Stimulated activated CD8-positive, alpha-beta memory T cell treated with anti-CD3 and anti-CD28 coated beads, Interleukin-12 subunit alpha, Interleukin-12 subunit beta, amount 100 ng/mL, for 4 hours (primary cell): ENCODE data around the gene FXYD4.
"Not testable (repeated sequence)": the region's sequence is repeated elsewhere in the genome, so short reads cannot be mapped to it uniquely, and the experiment has no call there.

Experiments
- DNase-seq: peaks from one replicate; pipeline ENCODE4 v3.0.0-alpha.2; 2020; ENCODE audit warnings: low read depth

The FXYD4 gene, protein sequence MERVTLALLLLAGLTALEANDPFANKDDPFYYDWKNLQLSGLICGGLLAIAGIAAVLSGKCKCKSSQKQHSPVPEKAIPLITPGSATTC

DNA sequence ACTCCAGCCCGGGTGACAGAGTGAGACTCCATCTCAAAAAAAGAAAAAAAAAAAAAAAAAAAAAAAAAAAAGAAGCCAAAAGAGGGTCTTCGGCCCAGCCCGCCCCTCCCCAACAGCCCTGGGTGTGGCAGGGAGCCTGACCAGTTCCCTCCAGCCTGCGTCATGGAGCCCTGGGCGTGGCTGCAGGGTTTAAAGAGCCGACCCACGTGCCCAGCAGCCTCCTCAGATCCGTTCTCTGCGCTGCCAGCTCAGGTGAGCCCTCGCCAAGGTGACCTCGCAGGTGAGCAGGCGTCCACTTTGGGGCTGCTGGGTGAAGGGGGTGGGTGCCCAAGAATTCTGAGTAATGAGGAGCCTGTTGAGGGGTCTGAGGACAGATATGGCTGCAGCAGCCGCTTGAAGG lies at the start of gene FXYD4:
Gene FXYD4 (plus strand): TSS at position 219 of the 400 bp plus-strand sequence. CDS start 2,111 bp downstream, outside the sequence.
- no peak for DNase-seq

DNA sequence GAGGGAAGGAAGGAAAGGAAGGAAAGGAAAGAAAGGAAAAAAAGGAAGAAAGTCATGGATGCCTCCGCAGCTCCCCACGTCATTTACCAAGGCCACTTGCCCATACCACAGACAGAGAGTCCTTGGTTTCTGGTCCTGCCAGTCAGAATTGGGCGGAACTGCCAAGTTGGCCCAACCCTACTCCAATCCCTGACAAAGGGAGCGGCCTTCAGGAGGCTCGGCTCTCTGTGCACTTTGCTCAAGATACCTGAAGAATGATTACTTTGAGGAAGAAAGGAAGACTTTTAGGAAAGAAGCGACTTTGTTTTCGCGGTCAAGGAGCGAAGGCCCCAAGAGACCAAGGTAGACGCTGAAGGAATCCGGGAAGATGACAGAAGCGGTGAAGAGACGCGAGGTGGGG lies 49.1 kb upstream of the FXYD4 start:
- no peak for DNase-seq

DNA sequence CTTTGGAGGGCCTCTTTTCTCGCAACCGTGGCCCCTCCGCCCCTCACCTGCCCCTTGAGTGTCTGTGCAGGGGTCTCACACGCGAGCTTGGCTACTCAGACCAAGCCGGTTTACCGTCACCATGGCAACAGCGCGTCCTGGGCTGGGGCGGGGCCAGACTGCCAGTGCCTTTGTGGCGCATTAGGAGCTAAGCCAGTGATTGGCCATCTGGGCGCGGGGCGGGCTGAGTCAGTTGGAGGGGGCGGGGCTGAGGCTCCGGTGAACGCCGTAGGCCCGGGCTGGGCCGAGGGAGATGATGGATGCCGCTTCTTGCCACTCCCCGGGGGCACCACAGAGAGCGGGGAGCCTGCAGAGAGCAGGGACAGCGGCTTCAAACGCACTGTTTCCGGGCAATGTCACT lies 48.7 kb upstream of the FXYD4 start:
- peak; percentile 38 for DNase-seq

DNA sequence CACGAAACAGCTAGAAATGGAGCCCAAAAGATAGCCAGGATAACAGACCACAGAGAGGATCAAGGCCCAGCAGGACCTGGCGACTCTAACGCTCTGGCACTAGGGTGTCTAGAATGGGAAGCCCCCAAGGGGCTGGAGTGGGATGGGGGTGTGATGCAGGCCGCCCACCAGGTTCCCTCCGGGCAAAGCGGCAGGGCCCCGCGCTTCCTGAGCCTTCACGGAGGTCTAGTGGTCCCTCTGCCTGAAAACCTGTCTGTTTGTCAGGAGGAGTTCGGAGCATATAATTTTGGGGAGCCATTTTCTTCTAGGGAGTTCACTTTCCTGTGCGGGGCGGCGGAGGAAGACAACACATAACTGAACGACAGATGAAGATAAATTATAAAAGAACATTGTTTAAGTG lies 48.2 kb upstream of the FXYD4 start:
- no peak for DNase-seq

DNA sequence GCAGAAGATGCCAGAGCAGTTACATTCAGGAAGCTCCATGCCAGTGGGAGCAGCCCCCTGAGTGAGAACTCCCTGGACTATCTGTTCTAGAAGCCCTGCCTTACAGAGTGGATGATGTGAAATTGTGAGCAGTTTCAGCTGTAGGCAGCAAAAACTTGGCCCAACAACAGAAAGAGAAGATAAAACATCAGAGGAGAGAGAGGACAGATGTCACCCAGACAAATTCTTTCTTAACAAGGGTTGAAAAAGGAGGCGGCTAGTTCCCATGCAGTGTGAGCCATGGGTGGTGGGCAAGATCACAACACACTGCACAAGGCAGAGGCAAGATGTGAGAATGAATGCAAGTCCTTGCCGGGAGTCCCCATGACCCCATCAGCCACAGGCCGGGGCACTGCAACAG lies 46.6 kb upstream of the FXYD4 start:
- no peak for DNase-seq

DNA sequence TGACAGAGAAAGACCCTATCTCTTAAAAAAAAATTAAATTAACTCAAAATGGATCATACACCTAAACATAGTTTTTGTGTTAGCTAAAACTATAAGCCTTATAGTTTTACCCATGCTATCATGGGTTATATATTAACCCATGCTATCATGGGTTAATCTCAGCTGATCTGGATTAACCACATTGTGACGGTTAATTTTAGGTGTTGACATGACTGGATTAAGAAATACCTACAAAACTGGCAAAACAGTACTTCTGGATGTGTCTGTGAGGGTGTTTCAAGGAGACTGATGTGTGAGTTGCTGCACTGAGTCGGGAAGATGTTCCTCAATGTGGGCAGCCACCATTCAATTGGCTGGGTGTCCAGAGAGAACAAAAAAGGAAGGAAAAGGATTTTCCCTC lies 44.3 kb upstream of the FXYD4 start:
- DNase-seq: no peak

DNA sequence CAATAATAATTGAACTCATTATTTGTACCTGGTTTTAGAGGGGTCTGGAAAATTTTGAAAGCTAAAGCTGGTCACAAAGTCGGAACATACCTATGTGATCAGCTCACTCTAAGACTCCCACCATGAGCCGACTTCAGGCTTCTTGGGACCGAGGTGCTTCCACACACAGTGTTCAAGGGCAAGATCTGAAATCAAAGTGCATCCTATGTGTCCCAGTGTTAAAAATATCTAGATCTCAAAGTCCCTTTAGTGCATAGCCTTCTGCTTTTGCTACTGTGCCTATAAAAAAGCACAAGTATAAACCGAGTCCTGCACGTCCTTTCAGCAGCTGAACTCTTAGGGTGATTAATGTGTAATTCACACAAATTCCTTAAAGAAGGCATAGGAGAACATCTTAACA lies 43.5 kb upstream of the FXYD4 start:
- no peak for DNase-seq

DNA sequence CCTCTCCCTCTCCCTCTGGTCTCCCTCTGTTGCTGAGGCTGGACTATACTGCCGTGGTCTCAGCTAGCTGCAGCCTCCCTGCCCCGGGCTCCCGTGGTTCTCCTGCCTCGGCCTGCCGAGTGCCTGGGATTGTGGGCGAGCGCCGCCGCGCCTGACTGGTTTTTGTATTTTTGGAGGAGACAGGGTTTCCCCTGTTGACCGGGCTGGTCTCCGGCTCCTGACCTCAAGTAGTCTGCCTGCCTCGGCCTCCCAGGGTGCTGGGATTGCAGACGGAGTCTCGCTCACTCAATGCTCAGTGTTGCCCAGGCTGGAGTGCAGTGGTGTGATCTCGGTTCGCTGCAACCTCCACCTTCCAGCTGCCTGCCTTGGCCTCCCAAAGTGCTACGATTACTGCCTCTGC lies 42.6 kb upstream of the FXYD4 start:
- DNase-seq: not testable (repeated sequence)

DNA sequence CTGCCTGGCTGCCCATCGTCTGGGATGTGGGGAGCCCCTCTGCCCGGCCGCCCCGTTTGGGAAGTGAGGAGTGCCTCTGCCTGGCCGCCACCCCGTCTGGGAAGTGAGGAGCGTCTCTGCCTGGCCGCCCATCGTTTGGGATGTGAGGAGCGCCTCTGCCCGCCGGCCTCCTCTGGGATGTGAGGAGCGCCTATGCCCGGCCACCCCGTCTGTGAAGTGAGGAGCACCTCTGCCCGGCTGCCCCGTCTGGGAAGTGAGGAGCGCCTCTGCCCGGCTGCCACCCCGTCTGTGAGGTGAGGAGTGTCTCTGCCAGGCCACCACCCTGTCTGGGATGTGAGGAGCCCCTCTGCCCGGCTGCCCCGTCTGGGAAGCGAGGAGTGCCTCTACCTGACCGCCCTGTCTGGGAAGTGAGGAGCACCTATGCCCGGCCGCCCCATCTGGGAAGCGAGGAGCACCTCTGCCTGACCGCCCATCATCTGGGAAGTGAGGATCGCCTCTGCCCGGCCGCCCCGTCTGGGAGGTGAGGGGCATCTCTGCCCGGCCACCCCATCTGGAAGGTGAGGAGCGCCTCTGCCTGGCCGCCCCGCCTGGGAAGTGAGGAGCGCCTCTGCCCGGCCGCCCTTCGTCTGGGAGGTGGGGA lies 42.1 kb upstream of the FXYD4 start:
- DNase-seq: not testable (repeated sequence)

DNA sequence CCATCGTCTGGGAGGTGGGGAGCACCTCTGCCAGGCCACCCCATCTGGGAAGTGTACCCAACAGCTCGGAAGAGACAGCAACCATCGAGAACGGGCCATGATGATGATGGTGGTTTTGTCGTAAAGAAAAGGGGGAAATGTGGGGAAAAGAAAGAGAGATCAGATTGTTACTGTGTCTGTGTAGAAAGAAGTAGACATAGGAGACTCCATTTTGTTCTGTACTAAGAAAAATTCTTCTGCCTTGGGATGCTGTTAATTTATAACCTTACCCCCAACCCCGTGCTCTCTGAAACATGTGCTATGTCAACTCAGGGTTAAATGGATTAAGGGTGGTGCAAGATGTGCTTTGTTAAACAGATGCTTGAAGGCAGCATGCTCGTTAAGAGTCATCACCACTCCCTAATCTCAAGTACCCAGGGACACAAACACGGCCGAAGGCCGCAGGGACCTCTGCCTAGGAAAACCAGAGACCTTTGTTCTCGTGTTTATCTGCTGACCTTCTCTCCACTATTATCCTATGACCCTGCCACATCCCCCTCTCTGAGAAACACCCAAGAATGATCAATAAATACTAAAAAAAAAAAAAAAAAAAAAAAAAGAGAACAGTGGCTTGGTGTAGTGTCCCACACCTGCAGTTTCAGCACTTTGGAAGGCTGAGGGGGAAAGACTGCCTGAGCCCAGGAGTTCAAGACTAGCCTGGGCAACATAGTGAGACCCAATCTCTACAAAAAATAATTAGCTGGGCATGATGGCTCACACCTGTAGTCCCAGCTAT lies 41.2 kb upstream of the FXYD4 start:
- DNase-seq: not testable (repeated sequence)

DNA sequence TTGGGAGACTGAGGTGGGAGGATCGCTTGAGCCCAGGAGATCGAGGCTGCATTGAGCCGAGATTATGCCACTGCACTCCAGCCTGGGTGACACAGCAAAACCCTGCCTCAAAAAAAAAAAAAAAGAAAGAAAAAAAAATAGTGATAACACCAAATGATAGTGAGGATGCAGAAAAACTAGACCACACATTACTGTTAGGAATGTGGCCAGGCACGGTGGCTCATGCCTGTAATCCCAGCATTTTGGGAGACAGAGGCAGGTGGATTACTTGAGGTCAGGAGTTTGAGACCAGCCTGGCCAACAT lies 40.7 kb upstream of the FXYD4 start:
- not testable (repeated sequence) for DNase-seq

DNA sequence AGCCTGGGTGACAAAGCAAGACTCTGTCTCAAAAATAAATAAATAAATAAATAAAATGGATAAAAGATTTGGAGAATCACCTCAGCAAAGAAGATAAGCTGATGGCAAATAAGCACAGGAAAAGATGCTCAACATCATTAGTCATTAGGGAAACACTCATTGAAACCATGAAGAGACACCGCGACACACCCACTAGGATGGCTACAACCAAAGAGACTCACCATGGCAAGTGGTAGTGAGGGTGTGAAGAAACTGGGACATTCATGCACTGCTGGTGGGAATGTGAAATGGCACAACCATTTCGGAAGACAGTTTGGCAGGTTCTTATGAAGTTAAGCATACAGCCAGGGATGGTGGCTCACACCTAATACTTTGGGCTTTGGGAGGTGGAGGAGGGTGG lies 37.8 kb upstream of the FXYD4 start:
- no peak for DNase-seq

DNA sequence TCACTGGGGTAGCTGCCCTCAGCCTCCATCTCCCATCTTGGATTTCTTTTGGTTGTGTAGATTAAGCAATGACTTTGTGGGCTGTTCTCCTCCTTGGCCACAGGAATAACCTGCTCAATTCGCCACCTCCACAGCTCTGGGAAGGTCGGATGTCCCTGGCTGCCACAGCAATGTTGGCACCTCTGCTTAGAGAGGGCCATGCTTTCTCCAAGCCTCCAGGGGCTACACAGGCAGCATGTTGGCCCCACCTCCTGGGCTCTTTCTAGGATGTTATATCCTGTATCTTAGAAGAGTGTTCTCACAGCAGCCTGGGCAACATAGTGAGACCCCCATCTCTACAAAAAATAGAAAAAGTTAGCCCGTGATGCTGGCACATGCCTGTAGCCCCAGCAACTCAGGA lies 35.4 kb upstream of the FXYD4 start:
- DNase-seq: no peak

DNA sequence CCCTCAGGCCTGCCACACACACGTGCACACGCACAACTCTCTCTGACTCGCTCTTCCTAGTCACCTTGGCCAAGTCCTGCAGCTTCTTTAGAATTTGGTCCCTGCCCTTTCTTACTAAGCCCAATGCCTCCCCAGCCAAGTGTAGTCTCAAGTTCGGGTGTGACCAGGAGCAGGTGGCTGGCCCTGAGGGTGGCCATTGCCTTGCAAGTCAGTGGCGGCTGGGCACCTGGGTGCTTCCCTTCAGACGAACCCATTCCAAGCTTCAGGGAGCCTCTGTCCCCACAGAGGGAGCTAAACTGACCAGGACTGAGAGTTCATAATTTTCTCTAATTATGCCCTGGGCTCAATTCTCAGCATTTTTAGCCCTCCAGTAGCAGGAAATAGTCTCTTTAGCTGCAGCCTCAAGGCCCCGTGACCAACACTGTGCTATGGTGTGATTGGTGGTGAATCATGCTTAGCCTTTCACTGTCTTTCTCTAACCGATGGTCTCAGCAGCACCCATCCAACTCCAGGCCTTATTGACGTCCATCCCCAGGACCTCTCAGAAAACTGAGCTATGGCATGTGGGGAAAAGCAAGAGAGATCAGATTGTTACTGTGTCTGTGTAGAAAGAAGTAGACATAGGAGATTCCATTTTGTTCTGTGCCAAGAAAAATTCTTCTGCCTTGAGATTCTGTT lies 34.7 kb upstream of the FXYD4 start:
- no peak for DNase-seq

DNA sequence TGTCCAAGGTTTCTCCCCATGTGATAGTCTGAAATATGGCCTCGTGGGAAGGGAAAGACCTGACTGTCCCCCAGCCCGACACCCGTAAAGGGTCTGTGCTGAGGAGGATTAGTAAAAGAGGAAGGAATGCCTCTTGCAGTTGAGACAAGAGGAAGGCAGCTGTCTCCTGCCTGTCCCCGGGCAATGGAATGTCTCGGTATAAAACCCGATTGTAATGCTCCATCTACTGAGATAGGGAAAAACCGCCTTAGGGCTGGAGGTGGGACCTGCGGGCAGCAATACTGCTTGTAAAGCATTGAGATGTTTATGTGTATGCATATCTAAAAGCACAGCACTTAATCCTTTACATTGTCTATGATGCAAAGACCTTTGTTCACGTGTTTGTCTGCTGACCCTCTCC lies 33.9 kb upstream of the FXYD4 start:
- DNase-seq: not testable (repeated sequence)

DNA sequence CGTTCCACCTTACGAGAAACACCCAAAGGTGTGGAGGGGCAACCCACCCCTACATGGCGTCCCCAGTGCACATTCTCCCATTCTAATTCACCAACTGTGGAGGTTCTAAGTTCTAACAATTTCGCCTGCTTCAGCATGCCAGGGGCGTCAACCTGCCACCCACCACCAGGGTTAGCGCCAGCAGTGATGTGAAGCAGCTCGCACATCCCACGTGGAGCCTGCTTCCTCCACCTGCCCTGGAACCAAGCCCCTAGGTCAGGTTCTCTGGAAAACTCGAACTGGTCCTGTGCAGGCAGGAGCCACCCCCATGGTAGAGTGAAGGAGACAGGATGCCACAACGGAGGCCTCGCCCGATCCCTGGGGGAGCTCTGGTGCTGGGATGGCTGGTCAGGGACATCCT lies 33.3 kb upstream of the FXYD4 start:
- DNase-seq: no peak

DNA sequence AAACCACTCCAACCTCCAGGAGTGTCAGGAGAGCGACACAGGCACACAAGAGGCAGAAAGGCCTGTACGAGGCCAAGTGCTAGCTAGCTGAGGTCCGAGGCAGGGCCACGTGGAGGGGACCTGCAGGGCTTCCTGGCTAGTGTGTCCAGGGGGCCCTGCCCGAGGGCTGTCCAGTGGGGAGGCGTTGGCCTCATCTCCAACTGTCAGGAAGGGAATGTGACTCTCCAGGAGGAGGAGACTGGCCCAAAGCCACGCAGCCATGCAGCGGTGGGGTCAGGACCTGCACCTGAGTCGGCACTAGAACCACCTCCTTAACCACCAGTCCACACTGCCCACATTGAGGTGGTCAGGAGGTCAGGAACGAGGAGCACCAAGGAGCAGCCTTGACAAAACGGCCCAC lies 32.3 kb upstream of the FXYD4 start:
- no peak for DNase-seq

DNA sequence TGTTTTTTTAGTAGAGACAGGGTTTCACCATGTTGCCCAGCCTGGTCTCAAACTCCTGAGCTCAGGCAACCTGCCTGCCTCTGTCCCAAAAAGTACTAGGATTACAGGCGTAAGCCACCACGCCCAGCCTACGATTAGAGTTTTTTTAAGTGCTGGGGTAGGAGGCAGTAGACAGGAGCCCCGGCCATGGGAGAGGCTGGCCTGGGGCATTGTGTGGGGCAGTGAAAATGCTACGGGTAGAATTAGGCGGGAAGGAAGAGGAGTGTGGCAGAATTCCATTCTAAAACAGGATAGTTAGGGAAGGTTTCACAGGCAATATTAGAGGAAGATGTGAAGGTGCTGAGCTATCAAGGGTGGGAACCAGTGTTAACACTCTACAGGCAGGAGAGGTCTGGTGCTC lies 31.3 kb upstream of the FXYD4 start:
- DNase-seq: no peak

DNA sequence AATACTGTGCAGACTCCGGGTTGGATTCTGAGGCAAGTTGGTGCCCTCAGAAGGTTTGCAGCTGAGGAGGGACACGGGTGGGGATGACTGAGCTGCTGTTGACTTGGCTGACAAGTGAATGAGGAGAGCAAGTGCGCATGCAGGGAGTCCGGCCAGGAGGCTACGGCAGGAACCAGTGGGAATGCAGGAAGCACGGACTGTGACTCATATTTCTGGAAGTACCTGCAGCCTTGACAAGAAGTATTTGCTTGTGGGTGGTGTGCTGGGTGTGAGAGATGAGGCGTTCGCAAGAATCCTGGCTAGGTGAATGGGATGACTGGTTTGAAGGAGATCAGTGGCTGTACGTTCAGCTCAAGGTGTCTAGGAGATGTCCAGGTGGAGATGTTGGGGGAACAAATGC lies 30.8 kb upstream of the FXYD4 start:
- no peak for DNase-seq

DNA sequence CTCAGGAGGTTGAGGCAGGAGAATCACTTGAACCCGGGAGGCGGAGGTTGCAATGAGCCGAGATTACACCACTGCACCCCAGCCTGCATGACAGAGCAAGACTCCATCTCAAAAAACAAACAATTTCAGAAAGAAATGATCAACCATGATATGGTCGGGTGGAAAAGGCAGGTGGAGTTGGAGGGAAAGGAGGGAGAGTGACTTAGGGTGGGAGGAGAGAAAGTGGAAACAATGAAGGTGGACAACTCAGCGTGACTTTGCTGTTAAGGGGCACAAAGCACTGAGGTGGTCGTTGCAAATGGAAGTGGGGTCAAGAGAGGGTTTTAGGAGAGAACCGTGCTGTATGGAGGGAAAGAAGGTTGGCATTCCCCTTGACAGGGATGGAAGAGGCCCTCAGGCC lies 30.0 kb upstream of the FXYD4 start:
- no peak for DNase-seq

DNA sequence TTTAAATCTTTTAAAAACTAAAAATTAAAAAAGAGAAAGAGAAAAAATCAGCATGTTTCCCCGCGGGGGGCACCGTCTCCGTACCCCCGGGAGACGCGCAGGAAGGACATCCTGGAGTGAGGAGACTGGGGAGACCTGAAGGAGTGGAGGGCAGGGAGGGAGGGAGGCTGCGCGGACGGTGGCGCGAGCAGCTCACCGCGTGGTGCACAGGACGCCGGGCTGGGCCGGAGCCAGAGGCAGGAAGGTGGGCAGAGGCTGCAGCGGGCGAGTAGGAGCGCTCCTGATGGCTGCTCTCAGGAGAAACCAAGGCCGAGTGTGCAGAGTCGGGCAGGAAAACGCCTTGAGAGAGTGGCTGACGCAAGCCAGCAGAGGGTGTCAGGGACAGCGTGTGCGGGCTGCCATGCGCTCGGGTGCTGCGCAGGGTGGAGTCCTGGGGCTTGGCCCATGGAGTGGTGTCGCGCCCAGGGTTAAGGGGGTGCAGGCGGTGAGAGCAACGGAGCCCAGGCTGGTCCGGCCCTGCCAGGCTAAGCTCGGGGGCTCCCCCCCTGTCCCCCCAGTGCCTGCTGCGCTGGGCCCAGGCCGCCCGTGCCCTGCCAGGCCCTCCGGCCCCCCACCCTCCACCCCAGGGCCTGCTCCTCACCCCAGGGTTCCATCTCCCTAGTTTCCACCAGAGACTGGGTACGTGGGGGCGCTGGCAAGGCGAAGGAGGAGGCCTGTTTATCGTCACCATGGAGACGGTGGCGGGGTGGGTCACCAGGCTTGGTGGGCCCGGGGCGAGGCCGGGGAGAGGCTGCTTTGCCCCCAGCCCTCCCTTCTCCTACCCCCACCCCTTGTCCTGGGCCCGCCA lies 28.9 kb upstream of the FXYD4 start:
- no peak for DNase-seq

DNA sequence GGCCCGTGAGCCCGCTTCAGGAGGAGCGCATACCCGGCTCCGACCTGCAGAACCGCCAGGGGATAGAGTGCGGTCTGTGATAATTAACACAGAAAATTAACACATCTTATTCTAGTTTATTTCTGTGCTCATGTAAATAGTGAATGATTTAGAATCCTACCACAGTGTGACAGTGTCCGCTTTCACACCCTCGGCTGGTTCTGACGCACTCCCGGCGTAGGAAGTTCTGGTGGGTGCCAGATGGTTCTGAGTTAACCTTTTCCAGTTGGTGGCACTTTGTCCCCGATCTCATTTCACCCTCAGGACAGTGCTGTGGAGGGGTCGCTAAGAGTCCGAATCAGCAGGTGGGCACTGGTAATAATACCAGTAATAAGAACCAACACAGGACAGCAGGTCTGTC lies 28.3 kb upstream of the FXYD4 start:
- no peak for DNase-seq
